WTC11 (cell line): ENCODE data around the gene CELA2A.

Source experiments
- FOXK1 ChIP-seq: sonication (generic); formaldehyde crosslinking; IDR thresholded peaks from 2 replicates; pipeline ENCODE4 v1.8.0; 2022; ENCODE audit warnings: mild to moderate bottlenecking, moderate library complexity, missing genetic modification reagents
- JUN ChIP-seq: sonication (generic); formaldehyde crosslinking; IDR thresholded peaks from 2 replicates; pipeline ENCODE4 v1.8.0; 2023; ENCODE audit warnings: mild to moderate bottlenecking, missing genetic modification reagents
- NFYB ChIP-seq: sonication (generic); formaldehyde crosslinking; conservative IDR thresholded peaks from 2 replicates; pipeline ENCODE4 v1.8.0; 2022; ENCODE audit warnings: low read depth, missing genetic modification reagents
- NR2C2 ChIP-seq: sonication (generic); formaldehyde crosslinking; IDR thresholded peaks from 2 replicates; pipeline ENCODE4 v1.8.0; 2022; ENCODE audit warnings: mild to moderate bottlenecking, missing genetic modification reagents
- TF ChIP-seq, protein P1 (sequence below): fragments of 200-600 bp; IDR thresholded peaks from 2 replicates; pipeline ENCODE4 v1.8.0; 2022; ENCODE audit warnings: antibody characterized with exemption
- TF ChIP-seq, protein P2 (sequence below): sonication (generic); formaldehyde crosslinking; IDR thresholded peaks from 2 replicates; pipeline ENCODE4 v1.8.0; 2022; ENCODE audit warnings: mild to moderate bottlenecking, missing genetic modification reagents

DNA sequence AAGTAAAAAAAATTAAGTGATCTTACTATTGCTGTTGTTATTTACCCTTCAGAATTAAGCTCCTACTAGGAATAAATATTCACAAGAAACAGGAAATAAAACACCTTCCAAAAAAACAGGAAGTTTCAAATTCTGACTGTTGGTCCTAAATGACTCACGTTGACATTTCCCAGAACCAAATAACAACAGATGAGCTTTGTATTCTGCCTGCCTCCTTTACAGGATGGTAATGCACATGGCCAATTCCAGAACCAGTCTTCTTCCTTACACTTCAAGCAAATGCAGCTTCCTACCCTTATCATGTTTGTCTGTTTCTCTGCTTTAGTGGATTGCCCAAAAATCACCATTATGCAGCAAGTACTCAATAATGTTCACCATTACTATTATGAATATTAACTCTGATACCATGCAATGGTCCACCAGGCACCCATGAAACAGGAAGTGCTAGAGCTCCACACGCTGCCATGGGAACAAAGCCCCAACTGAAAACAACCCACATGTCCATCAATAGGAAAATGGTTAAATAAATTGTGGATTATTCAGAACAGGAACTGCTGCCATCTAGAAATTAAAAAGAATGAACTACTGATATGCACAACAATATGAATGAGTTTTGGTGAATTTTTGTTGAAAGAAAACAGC lies 58.6 kb downstream of the CELA2A start:
- TF ChIP-seq JUN (CRISPR knock-in tag) (no peak), NR2C2 (CRISPR knock-in tag) (no peak), NFYB (no peak), FOXK1 (no peak)
- TF ChIP-seq, protein P1, sequence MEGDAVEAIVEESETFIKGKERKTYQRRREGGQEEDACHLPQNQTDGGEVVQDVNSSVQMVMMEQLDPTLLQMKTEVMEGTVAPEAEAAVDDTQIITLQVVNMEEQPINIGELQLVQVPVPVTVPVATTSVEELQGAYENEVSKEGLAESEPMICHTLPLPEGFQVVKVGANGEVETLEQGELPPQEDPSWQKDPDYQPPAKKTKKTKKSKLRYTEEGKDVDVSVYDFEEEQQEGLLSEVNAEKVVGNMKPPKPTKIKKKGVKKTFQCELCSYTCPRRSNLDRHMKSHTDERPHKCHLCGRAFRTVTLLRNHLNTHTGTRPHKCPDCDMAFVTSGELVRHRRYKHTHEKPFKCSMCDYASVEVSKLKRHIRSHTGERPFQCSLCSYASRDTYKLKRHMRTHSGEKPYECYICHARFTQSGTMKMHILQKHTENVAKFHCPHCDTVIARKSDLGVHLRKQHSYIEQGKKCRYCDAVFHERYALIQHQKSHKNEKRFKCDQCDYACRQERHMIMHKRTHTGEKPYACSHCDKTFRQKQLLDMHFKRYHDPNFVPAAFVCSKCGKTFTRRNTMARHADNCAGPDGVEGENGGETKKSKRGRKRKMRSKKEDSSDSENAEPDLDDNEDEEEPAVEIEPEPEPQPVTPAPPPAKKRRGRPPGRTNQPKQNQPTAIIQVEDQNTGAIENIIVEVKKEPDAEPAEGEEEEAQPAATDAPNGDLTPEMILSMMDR: no peak
- TF ChIP-seq, protein P2, sequence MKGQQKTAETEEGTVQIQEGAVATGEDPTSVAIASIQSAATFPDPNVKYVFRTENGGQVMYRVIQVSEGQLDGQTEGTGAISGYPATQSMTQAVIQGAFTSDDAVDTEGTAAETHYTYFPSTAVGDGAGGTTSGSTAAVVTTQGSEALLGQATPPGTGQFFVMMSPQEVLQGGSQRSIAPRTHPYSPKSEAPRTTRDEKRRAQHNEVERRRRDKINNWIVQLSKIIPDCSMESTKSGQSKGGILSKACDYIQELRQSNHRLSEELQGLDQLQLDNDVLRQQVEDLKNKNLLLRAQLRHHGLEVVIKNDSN: no peak
